Stimulated activated CD4-positive, alpha-beta T cell treated with anti-CD3 and anti-CD28 coated beads, Interleukin-4, amount 100 ng/mL, for 4 hours (primary cell): ENCODE data around the gene ZRANB1.

ENCODE experiments used
- DNase-seq, 2 experiments: peaks; one replicate each; pipeline ENCODE4 v3.0.0-alpha.2; 2020

ZRANB1 gene

DNA sequence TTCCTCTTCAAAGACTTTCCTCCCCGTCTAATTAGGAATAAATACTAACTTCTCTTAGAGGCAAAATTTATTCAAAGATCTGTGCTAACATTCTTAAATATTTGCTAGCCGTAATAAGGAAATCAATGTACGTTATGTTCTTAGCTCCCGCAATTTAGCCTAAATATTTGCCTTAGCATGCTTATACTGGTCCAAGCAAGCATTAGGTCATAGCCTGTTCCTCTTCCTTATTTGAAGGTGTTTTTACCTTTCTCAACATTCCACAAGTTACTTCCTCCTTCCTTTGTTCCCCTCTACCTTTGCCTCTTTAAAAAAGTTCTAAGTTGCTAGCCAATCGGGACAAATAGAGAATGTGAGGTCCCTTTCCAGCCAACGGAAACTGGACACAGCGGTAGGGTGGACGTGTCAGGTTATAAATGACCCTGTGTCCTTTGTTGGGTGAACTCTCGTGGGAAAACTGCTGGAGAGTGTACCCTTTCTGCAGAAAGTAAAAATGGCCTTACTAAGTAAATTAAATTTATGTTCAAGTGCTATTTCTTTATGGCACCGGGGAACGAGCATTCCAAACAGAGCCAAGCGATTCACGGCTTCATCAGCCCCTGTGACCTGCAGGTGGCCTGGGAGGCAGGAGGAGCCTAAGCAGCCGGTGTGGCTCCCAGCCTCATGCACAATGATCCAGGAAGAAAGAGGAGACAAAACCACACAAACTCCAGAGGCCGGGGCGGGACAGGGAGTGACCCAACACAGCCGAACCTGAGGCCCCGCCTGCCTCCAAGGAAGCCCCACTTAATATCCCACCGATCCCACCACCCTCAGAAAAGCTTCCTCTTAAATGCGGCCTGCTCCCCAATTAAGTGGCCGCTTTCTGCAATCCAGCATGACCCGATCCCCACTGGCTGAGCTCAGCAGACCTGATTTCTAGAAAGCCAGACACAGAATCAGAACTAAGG, 67.0 kb downstream of the ZRANB1 start:
- no peak for DNase-seq

- DNase-seq = no peak
These were observed 67.8 kb downstream of the ZRANB1 start for GRCh38 chr10:125009661-125010161.

DNA sequence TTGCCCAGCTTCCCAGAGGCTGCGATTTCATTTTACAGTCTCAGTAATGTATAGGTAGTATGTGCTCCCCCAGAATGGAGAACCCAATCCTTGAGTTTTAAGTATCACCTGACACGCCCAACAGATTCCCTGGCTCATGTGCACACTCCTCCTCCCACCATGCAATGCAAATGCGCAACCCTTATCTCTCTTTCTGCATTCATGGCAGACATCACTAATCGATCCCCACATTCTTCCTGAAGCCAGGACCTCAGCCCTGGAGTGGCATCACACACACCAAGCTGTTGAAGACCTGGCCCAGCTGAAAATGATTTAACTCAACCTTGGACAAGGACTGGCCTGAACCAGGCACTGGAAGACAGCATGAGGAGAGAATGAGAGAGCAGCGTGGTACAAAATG, 68.4 kb downstream of the ZRANB1 start:
- no peak for DNase-seq

- DNase-seq = no peak
These were observed 69.4 kb downstream of the ZRANB1 start for GRCh38 chr10:125011171-125011925.

- DNase-seq = no peak
These were observed 70.2 kb downstream of the ZRANB1 start for GRCh38 chr10:125011926-125012705.

GRCh38 chr10:125012851-125013528, 71.1 kb downstream of the ZRANB1 start:
- no peak for DNase-seq

DNA sequence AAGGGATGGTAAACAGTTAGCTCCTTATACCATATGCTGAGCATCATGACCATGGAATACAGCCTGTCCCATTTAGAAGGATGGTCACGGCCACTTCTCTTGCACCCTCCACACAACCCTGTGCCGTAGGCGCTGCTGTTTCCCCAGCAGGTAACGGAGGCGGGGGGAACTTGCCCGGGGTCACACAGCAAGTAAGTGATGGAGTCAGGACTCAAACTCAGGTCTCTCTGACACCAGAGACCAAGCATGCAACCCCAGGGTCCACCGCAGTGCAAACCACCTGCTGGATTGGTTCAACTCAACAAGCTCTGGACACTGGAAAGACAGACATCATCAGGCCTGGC, 71.6 kb downstream of the ZRANB1 start:
- DNase-seq = no peak

- no peak for DNase-seq
These were observed 72.3 kb downstream of the ZRANB1 start for GRCh38 chr10:125014086-125014830.

DNA sequence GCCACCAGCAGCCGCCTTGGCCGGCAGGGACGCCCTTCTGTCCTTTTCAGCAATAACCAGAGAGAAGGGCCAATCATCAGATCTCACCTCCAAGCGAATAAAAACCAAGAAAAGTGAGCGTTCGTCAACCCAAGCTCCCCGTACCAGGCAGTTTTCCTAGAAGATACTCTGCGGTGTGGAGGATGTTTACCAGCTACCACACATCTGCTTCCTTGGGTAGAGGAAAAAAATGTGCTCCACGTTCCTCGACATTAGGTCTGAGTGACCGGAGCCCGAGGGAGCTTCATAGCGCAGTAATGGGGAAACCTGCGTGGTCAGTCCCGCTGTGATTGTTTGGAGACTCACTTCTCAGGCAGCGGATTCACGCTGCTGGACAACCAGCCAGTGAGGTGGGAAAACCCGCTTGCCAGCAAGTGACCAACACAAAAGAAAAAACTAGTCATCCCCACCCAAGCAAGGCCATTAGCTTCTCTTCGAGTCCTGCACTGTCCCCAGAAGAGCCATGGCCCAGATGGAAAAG, 73.0 kb downstream of the ZRANB1 start:
- no peak for DNase-seq

GRCh38 chr10:125015356-125015944, 73.5 kb downstream of the ZRANB1 start:
- DNase-seq = no peak

DNA sequence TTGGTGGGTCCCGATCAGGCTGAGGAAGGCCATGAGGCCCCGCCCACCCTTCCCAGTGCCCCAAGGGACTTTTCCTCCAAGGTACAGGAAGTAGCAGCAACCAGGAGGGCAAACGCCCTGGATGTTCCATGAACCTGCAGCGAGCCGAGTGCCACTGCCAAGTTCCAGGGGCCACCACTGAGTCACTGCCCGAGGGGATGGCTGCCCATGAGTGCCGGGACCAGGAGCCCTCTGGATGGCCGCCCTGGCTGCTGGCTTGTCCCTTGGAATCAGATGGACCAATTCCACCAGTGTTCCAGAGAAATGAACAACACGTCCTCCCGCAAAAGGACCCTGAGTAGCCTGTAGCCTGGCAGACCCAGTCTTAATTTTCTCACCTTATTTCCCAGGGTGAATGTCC, 74.2 kb downstream of the ZRANB1 start:
- no peak for DNase-seq

GRCh38 chr10:125016611-125017202, 74.8 kb downstream of the ZRANB1 start:
- no peak for DNase-seq

DNA sequence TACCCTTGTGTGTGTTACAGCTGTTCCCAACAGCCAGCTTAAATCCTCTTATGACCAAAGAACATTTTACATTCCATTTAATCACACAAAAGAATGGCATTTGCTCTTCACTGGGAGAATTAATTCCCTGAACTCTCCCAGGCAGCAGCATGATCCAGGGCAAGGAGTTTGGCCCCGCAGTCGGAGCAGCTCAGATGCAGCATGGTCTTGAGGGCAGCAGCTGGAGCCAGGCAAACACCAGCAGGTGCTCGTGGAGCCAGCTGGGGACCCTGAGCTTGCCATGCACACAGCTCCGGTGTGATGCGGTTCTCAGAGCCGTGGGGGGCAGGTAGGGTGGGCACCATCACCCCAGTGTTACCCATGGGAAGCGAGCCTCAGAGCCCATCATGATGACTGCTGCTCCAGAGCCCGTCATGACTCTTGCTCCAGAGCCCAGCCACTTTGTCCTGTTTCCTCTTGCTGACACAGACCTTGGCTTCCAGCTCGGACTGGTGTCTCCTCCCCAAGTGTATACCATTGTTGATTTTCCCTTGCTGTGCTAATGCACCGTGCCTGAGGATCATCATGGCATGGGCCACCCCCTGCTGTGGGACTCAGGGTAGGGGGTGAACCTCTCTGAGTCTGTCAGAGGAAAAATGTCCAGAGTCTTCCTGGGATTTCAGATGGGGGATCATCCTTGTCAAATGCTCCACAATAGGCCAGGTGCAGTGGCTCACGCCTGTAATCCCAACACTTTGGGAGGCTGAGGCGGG, 75.8 kb downstream of the ZRANB1 start:
- DNase-seq = no peak

- no peak for DNase-seq
These were observed 76.7 kb downstream of the ZRANB1 start for GRCh38 chr10:125018576-125019143.

GRCh38 chr10:125020386-125020785, 78.5 kb downstream of the ZRANB1 start:
- no peak for DNase-seq

- no peak for DNase-seq
These were observed 78.9 kb downstream of the ZRANB1 start for GRCh38 chr10:125020871-125021270.

GRCh38 chr10:125021686-125022344, 79.9 kb downstream of the ZRANB1 start:
- DNase-seq = no peak

DNA sequence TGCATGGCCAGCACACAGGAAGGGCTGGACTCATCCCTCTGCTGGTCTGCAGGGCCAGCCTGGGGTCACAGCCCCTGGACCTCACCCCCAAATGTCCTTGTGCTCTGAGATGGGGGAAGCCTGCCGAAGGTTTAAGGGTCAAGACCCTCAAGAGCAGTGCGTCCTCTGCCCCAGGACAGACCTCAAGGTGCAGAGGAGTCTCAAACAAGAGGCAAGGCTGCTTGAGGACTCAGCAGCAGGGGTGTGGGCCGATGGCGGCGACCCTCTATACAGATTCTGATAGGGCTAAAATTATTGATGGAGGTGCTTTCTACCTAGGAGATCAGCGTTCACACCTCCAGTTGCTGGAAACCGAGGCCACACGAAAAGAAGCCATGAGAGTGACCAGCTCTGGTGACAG, 80.7 kb downstream of the ZRANB1 start:
- no peak for DNase-seq

DNA sequence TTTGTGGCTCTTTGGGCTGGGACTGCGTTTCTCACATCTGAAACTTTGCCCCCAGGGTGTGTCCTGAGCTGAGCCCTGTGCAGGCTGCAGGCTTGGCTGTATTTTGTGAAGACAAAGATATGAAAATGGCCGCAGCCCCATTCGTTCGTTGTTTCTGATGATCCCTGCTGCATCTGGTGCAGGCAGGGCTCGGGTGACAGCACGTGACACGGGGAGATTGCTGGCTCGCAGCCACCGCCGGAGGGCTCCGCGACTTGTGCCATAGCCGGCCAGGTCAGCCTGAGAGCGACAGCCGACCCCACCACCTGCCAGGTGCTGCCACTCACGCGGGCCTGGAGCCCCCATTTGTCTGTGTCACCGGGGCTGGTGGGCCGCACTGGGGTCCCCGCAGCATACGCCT, 81.3 kb downstream of the ZRANB1 start:
- no peak for DNase-seq
